Upper lobe of right lung (tissue), 1 donor: ENCODE data around the gene RGL3. TPM values are rescaled to one million over a fixed set of nuclear protein-coding genes. Genes with fewer than 3 reads are reported as not detected.
A peak's percentile ranks its signal among the peaks of the same experiment; 100 is the strongest.
"Not testable (repeated sequence)": the region's sequence is repeated elsewhere in the genome, so short reads cannot be mapped to it uniquely, and the experiment has no call there.

Experiments used
- ATAC-seq: fragments of 200-7000 bp; cut with Tn5 transposase; one replicate; pipeline ENCODE4 v1.9.1; 2020; ENCODE audit warnings: mild to moderate bottlenecking, moderate library complexity
- DNase-seq: peaks from one replicate; pipeline ENCODE4 v3.0.0-alpha.2; 2020
- H3K27ac ChIP-seq: fragments of 200-600 bp; one replicate; pipeline ENCODE4 v1.8.0; 2022
- H3K27me3 ChIP-seq: fragments of 200-600 bp; one replicate; pipeline ENCODE4 v1.8.0; 2022; ENCODE audit warnings: mild to moderate bottlenecking
- H3K36me3 ChIP-seq: fragments of 200-600 bp; one replicate; pipeline ENCODE4 v1.8.0; 2022
- H3K4me1 ChIP-seq: fragments of 200-600 bp; one replicate; pipeline ENCODE4 v1.8.0; 2022
- H3K4me3 ChIP-seq: fragments of 200-600 bp; one replicate; pipeline ENCODE4 v1.8.0; 2022; ENCODE audit warnings: mild to moderate bottlenecking
- H3K9me3 ChIP-seq: fragments of 200-600 bp; one replicate; pipeline ENCODE4 v1.8.0; 2022
- CTCF ChIP-seq: fragments of 200-600 bp; IDR thresholded peaks from one replicate; pipeline ENCODE4 v1.8.0; 2022; ENCODE audit warnings: antibody characterized with exemption
- intact Hi-C: fragments of 100-400 bp; cut with DNase I; formaldehyde crosslinking; loops from one replicate; pipeline ENCODE4 v1.11.0; 2022
- total RNA-seq: library from RNA; stranded (reverse); fragmentation: NEBNext Ultra II Directional; extraction: Animal tissue kit (Norgen Biotek cat#: 25700); gene quantifications from one replicate; pipeline ENCODE4 v1.2.1, GENCODE V29; 2021
- donor health status: DM: no; HTN: yes; CAD: no; lungs with severe emphysema.

RGL3 gene
- total RNA-seq, 1 donor from 2014 or later: 54.6 TPM

- DNase-seq (no peak), ATAC-seq (no peak)
- Histone ChIP-seq H3K9me3 (no peaks in the 10 kb centered on the region), H3K4me3 (no peak overlapping the region), H3K27ac (no peak overlapping the region), H3K4me1 (no peaks in the 10 kb centered on the region), H3K36me3 (no peaks in the 10 kb centered on the region), H3K27me3 (peaks cover 6% of the 10 kb centered on the region)
- intact Hi-C loops: no loop called here
- no peak for TF ChIP-seq CTCF
Observed at GRCh38 chr19:11461453-11461852, 42.3 kb upstream of the RGL3 start.

- no peak for DNase-seq
Observed at GRCh38 chr19:11460207-11460606, 41.1 kb upstream of the RGL3 start.

DNA sequence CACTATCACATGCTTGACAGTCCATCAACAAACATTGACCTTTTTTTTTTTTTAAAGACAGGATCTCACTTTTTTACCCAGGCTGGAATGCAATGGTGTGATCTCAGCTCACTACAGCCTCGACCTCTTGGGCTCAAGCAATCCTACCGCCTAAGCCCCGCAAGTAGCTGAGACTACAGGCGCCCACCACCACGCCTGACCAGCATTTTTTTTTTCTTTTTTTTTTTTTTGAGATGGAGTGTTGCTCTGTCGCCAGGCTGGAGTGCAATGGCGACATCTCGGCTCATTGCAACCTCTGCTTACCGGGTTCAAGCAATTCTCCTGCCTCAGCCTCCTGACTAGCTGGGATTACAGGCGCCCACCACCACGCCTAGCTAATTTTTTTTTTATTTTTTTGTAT is 39.8 kb upstream of the RGL3 start:
- H3K27ac ChIP-seq, DNase-seq, ATAC-seq, intact Hi-C loops, H3K4me3 ChIP-seq, H3K36me3 ChIP-seq, H3K9me3 ChIP-seq, H3K4me1 ChIP-seq, H3K27me3 ChIP-seq: not testable (repeated sequence)

More at GRCh38 chr19:11460207-11460606, 41.1 kb upstream of the RGL3 start:
- peak; percentile 13 for ATAC-seq
- H3K27ac ChIP-seq: no peak overlapping the region
- H3K4me3 ChIP-seq: no peak overlapping the region
- intact Hi-C loops: no loop called here
- no peaks in the 10 kb centered on the region for H3K4me1 ChIP-seq
- peak; percentile 11 for TF ChIP-seq CTCF
- no peaks in the 10 kb centered on the region for H3K9me3 ChIP-seq
- H3K27me3 ChIP-seq: peaks cover 6% of the 10 kb centered on the region
- no peaks in the 10 kb centered on the region for H3K36me3 ChIP-seq

DNA sequence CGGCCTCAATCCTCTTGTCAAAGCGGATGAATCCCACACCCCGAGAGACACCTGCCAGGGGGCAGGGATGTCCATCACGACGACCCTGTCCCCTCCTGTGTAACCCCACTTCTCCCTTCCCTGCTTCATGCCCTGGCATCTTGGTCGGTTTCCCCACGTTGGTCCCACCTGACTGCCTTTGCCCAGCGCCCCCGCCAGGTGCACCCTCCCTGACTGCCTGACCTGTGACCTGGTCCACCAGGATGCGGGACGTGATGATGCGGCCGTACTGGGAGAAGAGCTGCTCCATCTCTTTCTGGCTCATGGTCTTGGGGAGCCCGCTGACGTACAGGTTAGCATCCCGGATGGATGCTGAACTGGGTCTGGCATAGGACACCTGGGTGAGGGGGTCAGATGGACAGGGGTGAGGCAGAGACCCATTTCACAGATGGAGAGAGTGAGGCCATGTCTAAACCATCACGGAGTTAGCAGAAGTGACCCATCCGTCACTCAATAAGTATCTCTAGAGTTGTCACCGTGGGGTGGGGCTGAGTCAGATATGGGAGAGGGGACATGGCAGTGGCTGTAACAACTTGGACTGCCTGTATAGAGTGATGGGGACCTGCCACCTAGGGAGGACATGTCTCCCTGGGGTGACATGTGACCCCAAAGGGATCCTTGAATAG is 39.3 kb upstream of the RGL3 start:
- intact Hi-C loops: no loop called here

DNA sequence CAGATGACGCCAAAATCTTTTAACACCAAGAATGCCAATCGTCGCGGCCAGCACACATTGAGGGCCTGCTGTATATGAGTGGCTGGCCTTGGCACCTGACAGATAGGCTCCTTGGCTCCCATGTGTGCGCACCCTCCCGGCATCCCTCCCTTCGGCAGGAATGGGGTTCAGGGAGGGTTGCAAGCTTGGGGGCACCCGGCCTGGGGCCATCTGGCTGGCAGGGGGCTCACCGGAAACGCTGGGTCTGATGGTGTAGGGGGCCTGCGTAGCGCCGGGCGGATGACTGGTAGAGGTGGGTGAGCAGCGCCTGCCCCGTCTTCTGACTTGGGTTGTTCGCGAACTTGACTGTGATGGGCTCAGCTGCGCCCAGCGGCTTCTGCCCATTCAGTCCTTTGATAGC is 38.7 kb upstream of the RGL3 start:
- Histone ChIP-seq H3K27me3 (peaks cover 6% of the 10 kb centered on the region), H3K4me1 (no peaks in the 10 kb centered on the region), H3K4me3 (no peak overlapping the region), H3K9me3 (no peaks in the 10 kb centered on the region), H3K27ac (no peak overlapping the region), H3K36me3 (no peaks in the 10 kb centered on the region)
- DNase-seq: no peak
- no peak for TF ChIP-seq CTCF
- no peak for ATAC-seq
- intact Hi-C loops: no loop called here

More for the DNA sequence above, 39.3 kb upstream of the RGL3 start:
- DNase-seq (no peak), ATAC-seq (peak; percentile 6)
- peaks cover 6% of the 10 kb centered on the region for H3K27me3 ChIP-seq
- no peak overlapping the region for H3K27ac ChIP-seq
- no peaks in the 10 kb centered on the region for H3K9me3 ChIP-seq
- TF ChIP-seq CTCF: no peak
- no peak overlapping the region for H3K4me3 ChIP-seq
- no peaks in the 10 kb centered on the region for H3K4me1 ChIP-seq
- no peaks in the 10 kb centered on the region for H3K36me3 ChIP-seq

DNA sequence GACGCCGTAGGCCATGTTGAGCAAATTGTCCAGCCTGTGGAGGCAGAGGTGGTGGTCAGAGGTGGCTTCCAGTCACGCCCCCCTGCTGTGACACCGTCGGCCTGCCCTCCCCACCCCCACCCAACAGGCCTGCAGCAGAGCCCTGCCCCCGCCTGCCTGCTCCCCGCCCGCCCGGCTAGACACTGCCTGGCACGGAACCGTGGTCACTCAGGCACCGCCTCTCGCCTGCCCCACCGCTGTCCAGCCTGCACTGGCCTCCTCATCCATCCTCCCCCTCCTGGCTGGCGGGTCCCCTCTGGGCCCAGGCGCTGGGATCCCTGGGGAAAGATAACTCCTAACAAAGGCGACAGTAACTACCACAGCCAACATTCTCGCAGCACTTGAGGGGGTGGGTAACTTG is 38.0 kb upstream of the RGL3 start:
- peak; percentile 17 for ATAC-seq
- TF ChIP-seq CTCF: no peak
- no peak for DNase-seq
- Histone ChIP-seq H3K4me3 (no peak overlapping the region), H3K4me1 (no peaks in the 10 kb centered on the region), H3K36me3 (no peaks in the 10 kb centered on the region), H3K9me3 (no peaks in the 10 kb centered on the region), H3K27me3 (peaks cover 6% of the 10 kb centered on the region), H3K27ac (no peak overlapping the region)
- intact Hi-C loops: no loop called here
